HEK293 (cell line): ENCODE measurements around the gene TEAD1.
A peak's percentile ranks its signal among the peaks of the same experiment; 100 is the strongest.

Source experiments
- CTCF ChIA-PET: fragments of 350-600 bp; formaldehyde crosslinking; extraction: SDS; loops from one replicate; lab custom pipeline; 2021; ENCODE audit warnings: antibody characterized with exemption; lab: Yijun Ruan, JAX
- POLR2A ChIA-PET: fragments of 300-600 bp; formaldehyde crosslinking; extraction: SDS; loops from one replicate; lab custom pipeline; 2020; ENCODE audit warnings: antibody characterized with exemption, inconsistent platforms; lab: Yijun Ruan, JAX
- H3K27ac ChIP-seq: fragments of 200-500 bp; sonication (Bioruptor generic); 2 replicates; pipeline ENCODE4 v1.5.1; 2014; ENCODE audit warnings: low read depth, low read length, control low read depth, inconsistent platforms; ENCODE audit errors: extremely low read depth
- H3K36me3 ChIP-seq, 2 experiments: fragments of 200-500 bp in 1 of 2; sonication (Bioruptor generic) in 1 of 2; 1 replicate in 1 of 2; 2 replicates in 1 of 2; pipeline ENCODE4 v1.5.1; 2014 to 2017; ENCODE audit warnings: inconsistent platforms in 2 of 2, low read length in 2 of 2; ENCODE audit not compliant: control insufficient read depth in 2 of 2, insufficient read depth in 1 of 2
- H3K4me1 ChIP-seq: fragments of 200-500 bp; sonication (Bioruptor generic); 2 replicates; pipeline ENCODE4 v1.5.1; 2014; ENCODE audit warnings: mild to moderate bottlenecking, low read length, inconsistent platforms; ENCODE audit not compliant: control insufficient read depth, insufficient read depth
- H3K4me3 ChIP-seq: 2 replicates; pipeline ENCODE4 v1.5.1; 2011; ENCODE audit warnings: low read depth, mild to moderate bottlenecking, control low read depth, low read length, moderate library complexity
- H3K9me3 ChIP-seq: fragments of 200-500 bp; sonication (Bioruptor generic); 2 replicates; pipeline ENCODE4 v1.5.1; 2014; ENCODE audit warnings: low read depth, low read length, inconsistent platforms; ENCODE audit not compliant: control insufficient read depth, insufficient read depth
- HOXD13 ChIP-seq: sonication (generic); formaldehyde crosslinking; IDR thresholded peaks from 2 replicates; pipeline ENCODE4 v1.8.0; 2022; ENCODE audit warnings: missing genetic modification reagents, borderline replicate concordance
- IKZF3 ChIP-seq: fragments of 450-650 bp; IDR thresholded peaks from 2 replicates; pipeline ENCODE4 v1.5.0; 2018; ENCODE audit warnings: missing biosample characterization, mild to moderate bottlenecking, missing genetic modification characterization, moderate library complexity
- KLF10 ChIP-seq: fragments of 450-650 bp; IDR thresholded peaks from 2 replicates; pipeline ENCODE4 v1.5.1; 2018; ENCODE audit warnings: missing biosample characterization, mild to moderate bottlenecking, missing genetic modification characterization
- MEIS1 ChIP-seq: sonication (generic); formaldehyde crosslinking; IDR thresholded peaks from 2 replicates; pipeline ENCODE4 v1.8.1; 2022; ENCODE audit warnings: missing genetic modification reagents, mild to moderate bottlenecking, borderline replicate concordance
- OSR2 ChIP-seq: fragments of 450-650 bp; formaldehyde crosslinking; IDR thresholded peaks from 2 replicates; pipeline ENCODE4 v1.5.1; 2016; ENCODE audit warnings: missing biosample characterization, missing genetic modification characterization
- PRDM1 ChIP-seq: fragments of 450-650 bp; formaldehyde crosslinking; IDR thresholded peaks from 2 replicates; pipeline ENCODE4; 2016; ENCODE audit warnings: missing biosample characterization, missing genetic modification characterization
- PRDM10 ChIP-seq: fragments of 450-650 bp; formaldehyde crosslinking; IDR thresholded peaks from 2 replicates; pipeline ENCODE4 v1.5.1; 2016; ENCODE audit warnings: missing biosample characterization, missing genetic modification characterization
- PRDM6 ChIP-seq: fragments of 450-650 bp; formaldehyde crosslinking; IDR thresholded peaks from 2 replicates; pipeline ENCODE4 v1.5.1; 2017; ENCODE audit warnings: missing biosample characterization, missing genetic modification characterization
- SCRT2 ChIP-seq: fragments of 450-650 bp; formaldehyde crosslinking; IDR thresholded peaks from 2 replicates; pipeline ENCODE4 v1.5.1; 2016; ENCODE audit warnings: missing biosample characterization, missing genetic modification characterization
- SP3 ChIP-seq: fragments of 450-650 bp; formaldehyde crosslinking; IDR thresholded peaks from 2 replicates; pipeline ENCODE4 v1.5.1; 2016; ENCODE audit warnings: missing biosample characterization, missing genetic modification characterization
- YY2 ChIP-seq: fragments of 450-650 bp; formaldehyde crosslinking; IDR thresholded peaks from 2 replicates; pipeline ENCODE4 v1.5.1; 2016; ENCODE audit warnings: missing biosample characterization, missing genetic modification characterization
- ZBTB44 ChIP-seq: fragments of 450-650 bp; IDR thresholded peaks from 2 replicates; pipeline ENCODE4 v1.5.1; 2018; ENCODE audit warnings: missing biosample characterization, mild to moderate bottlenecking, missing genetic modification characterization
- ZNF114 ChIP-seq: fragments of 450-650 bp; formaldehyde crosslinking; IDR thresholded peaks from 2 replicates; pipeline ENCODE4 v1.5.0; 2017; ENCODE audit warnings: missing biosample characterization, missing genetic modification characterization
- ZNF133 ChIP-seq: fragments of 450-650 bp; formaldehyde crosslinking; IDR thresholded peaks from 2 replicates; pipeline ENCODE4 v1.5.1; 2016; ENCODE audit warnings: missing biosample characterization, missing genetic modification characterization
- ZNF274 ChIP-seq, 2 experiments: fragments of 200-500 bp in 1 of 2; fragments of 450-650 bp in 1 of 2; sonication (Bioruptor generic) in 1 of 2; formaldehyde crosslinking in 1 of 2; IDR thresholded peaks; 2 replicates each; pipeline versions ENCODE4 v1.5.1 to v1.6.1; 2014 to 2016; ENCODE audit warnings: borderline replicate concordance in 1 of 2, inconsistent platforms in 1 of 2, low read length in 1 of 2, missing biosample characterization in 1 of 2, missing genetic modification characterization in 1 of 2
- ZNF362 ChIP-seq: fragments of 450-650 bp; formaldehyde crosslinking; IDR thresholded peaks from 2 replicates; pipeline ENCODE4 v1.5.1; 2016; ENCODE audit warnings: missing biosample characterization, missing genetic modification characterization
- ZNF777 ChIP-seq: fragments of 450-650 bp; formaldehyde crosslinking; IDR thresholded peaks from 2 replicates; pipeline ENCODE4 v1.5.1; 2017; ENCODE audit warnings: missing biosample characterization, missing genetic modification characterization, borderline replicate concordance
- TF ChIP-seq, protein P1 (sequence below): fragments of 450-650 bp; formaldehyde crosslinking; IDR thresholded peaks from 2 replicates; pipeline ENCODE4 v1.5.1; 2017; ENCODE audit warnings: missing biosample characterization, missing genetic modification characterization

TEAD1 gene

GRCh38 chr11:12679471-12679870, 5.2 kb downstream of the TEAD1 start:
- H3K9me3 ChIP-seq, result no peaks in the 10 kb centered on the region
- H3K36me3 ChIP-seq, result peaks cover 0 to 2% of the 10 kb centered on the region in 2 experiments; a peak in 1 of 3 replicates
- H3K27ac ChIP-seq, result no peak overlapping the region
- H3K4me3 ChIP-seq, result no peak overlapping the region
- no peak for TF ChIP-seq KLF10 (tag by site-specific recombination)
- no peak for TF ChIP-seq ZNF133
- no peak for TF ChIP-seq PRDM10 (tag by site-specific recombination)
- no peak for TF ChIP-seq OSR2 (tag by site-specific recombination)
- no peak for TF ChIP-seq MEIS1
- TF ChIP-seq PRDM1 (tag by site-specific recombination), result no peak
- TF ChIP-seq YY2 (tag by site-specific recombination), result no peak
- peak; percentile 44; the same call in 1 of the 2 replicates for TF ChIP-seq ZNF362
- no peak for TF ChIP-seq ZNF114 (tag by site-specific recombination)
- TF ChIP-seq PRDM6, result peak; percentile 88
- CTCF ChIA-PET, result interaction anchor here (0.7 to 2.0 kb wide), 2 partner anchors 212 to 348 kb away, joined by 3 to 9 read pairs; no protein-coding TSS in a partner anchor
- peaks cover 11% of the 10 kb centered on the region; the same call in 1 of the 2 replicates for H3K4me1 ChIP-seq
- POLR2A ChIA-PET, result no interaction called here

DNA sequence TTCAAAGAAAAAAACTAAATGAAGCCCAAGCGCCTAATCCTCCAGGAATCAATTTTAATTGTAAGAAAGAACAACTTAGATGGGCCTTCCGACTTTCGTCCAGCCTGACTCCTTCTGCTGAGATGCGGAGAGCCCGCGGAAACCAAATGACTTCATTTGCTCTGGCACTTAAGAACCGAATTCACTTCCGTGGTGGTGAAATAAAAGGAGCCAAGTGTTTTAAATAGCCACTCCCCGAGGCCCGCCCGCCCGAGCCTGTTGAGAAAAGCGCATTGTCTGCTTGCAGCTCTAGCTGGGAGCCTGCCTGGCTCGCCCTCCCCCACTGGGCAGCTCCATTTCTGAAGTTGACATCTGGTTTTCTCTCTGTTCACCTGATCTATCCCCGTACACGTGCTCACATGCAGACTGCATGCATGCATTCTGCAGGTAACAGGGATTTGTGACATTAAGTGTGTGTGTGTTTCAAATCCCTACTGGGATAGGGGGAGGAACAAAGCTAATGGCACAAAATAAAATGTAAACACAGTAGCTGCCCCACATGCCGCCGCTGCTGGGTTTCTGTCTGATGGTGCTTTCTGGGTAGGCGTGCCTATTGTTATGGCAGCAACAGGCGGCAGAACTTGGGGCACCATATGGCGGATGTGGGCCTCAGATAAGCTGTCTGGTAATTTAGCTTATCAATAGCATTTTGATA, 6.2 kb downstream of the TEAD1 start:
- Histone ChIP-seq H3K9me3 (no peaks in the 10 kb centered on the region), H3K27ac (no peak overlapping the region), H3K4me3 (no peak overlapping the region), H3K36me3 (peaks cover 0 to 2% of the 10 kb centered on the region in 2 experiments; a peak in 1 of 3 replicates), H3K4me1 (peaks cover 11% of the 10 kb centered on the region; the same call in 1 of the 2 replicates)
- POLR2A ChIA-PET, result interaction anchor here (1.0 kb wide), 1 partner anchor 15 kb away, joined by 3 read pairs; no protein-coding TSS in a partner anchor
- CTCF ChIA-PET, result interaction anchor here (1.0 to 1.5 kb wide), 3 partner anchors 42 to 208 kb away, joined by 3 to 4 read pairs (median 3); no protein-coding TSS in a partner anchor
- TF ChIP-seq, protein P1, sequence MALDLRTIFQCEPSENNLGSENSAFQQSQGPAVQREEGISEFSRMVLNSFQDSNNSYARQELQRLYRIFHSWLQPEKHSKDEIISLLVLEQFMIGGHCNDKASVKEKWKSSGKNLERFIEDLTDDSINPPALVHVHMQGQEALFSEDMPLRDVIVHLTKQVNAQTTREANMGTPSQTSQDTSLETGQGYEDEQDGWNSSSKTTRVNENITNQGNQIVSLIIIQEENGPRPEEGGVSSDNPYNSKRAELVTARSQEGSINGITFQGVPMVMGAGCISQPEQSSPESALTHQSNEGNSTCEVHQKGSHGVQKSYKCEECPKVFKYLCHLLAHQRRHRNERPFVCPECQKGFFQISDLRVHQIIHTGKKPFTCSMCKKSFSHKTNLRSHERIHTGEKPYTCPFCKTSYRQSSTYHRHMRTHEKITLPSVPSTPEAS (tag by site-specific recombination), result no peak
- TF ChIP-seq IKZF3 (tag by site-specific recombination) (no peak), ZNF777 (tag by site-specific recombination) (no peak), SP3 (0 out of 2 replicates have a peak, but pooled peaks have one; percentile 12), ZNF274 (IDR thresholded peaks at IDR 0.05; ENCODE audit: low read length) (no peak), ZNF274 (tag by site-specific recombination; IDR thresholded peaks at IDR 0.05; ENCODE audit: borderline replicate concordance) (no peak), HOXD13 (no peak), ZBTB44 (tag by site-specific recombination) (peak; percentile 92), SCRT2 (tag by site-specific recombination) (peak; percentile 68; the same call in 1 of the 2 replicates), OSR2 (tag by site-specific recombination) (peak; percentile 71)
